HEK293 (cell line): ENCODE results near the gene ARHGAP22.

Experiments used
- CTCF ChIP-seq: fragments of 450-650 bp; formaldehyde crosslinking; IDR thresholded peaks from 2 replicates; pipeline ENCODE4 v1.5.1; 2016; ENCODE audit warnings: missing biosample characterization, missing genetic modification characterization
- GLI2 ChIP-seq: fragments of 450-650 bp; formaldehyde crosslinking; IDR thresholded peaks from 2 replicates; pipeline ENCODE4; 2017; ENCODE audit warnings: missing biosample characterization, missing genetic modification characterization, low read depth, borderline replicate concordance
- MYNN ChIP-seq: fragments of 450-650 bp; formaldehyde crosslinking; IDR thresholded peaks from 2 replicates; pipeline ENCODE4 v1.5.1; 2016; ENCODE audit warnings: missing biosample characterization, missing genetic modification characterization, borderline replicate concordance
- SALL2 ChIP-seq: fragments of 450-650 bp; formaldehyde crosslinking; IDR thresholded peaks from 2 replicates; pipeline ENCODE4 v1.5.0; 2017; ENCODE audit warnings: missing biosample characterization, mild to moderate bottlenecking, missing genetic modification characterization, borderline replicate concordance
- ZBTB26 ChIP-seq: fragments of 450-650 bp; formaldehyde crosslinking; optimal IDR thresholded peaks from 2 replicates; pipeline ENCODE3; 2016; ENCODE audit warnings: missing biosample characterization, mild to moderate bottlenecking, missing genetic modification characterization
- ZNF239 ChIP-seq: fragments of 450-650 bp; formaldehyde crosslinking; IDR thresholded peaks from 2 replicates; pipeline ENCODE4 v1.5.1; 2016; ENCODE audit warnings: missing biosample characterization, missing genetic modification characterization
- ZNF24 ChIP-seq: fragments of 450-650 bp; formaldehyde crosslinking; IDR thresholded peaks from 2 replicates; pipeline ENCODE4 v1.5.1; 2016; ENCODE audit warnings: missing biosample characterization, missing genetic modification characterization
- ZNF449 ChIP-seq: fragments of 450-650 bp; formaldehyde crosslinking; IDR thresholded peaks from 2 replicates; pipeline ENCODE4 v1.5.1; 2017; ENCODE audit warnings: missing biosample characterization, mild to moderate bottlenecking, missing genetic modification characterization, moderate library complexity
- ZNF530 ChIP-seq: fragments of 450-650 bp; formaldehyde crosslinking; IDR thresholded peaks from 2 replicates; pipeline ENCODE4 v1.5.1; 2016; ENCODE audit warnings: low read depth, missing biosample characterization, missing genetic modification characterization
- ZNF585B ChIP-seq: fragments of 450-650 bp; formaldehyde crosslinking; IDR thresholded peaks from 2 replicates; pipeline ENCODE4 v1.5.1; 2016; ENCODE audit warnings: missing biosample characterization, missing genetic modification characterization
- ZNF658 ChIP-seq: fragments of 450-650 bp; formaldehyde crosslinking; IDR thresholded peaks from 2 replicates; pipeline ENCODE4; 2016; ENCODE audit warnings: missing biosample characterization, missing genetic modification characterization
- ZNF677 ChIP-seq: fragments of 450-650 bp; IDR thresholded peaks from 2 replicates; pipeline ENCODE4 v1.5.0; 2018; ENCODE audit warnings: missing biosample characterization, mild to moderate bottlenecking, missing genetic modification characterization, moderate library complexity

GRCh38 chr10:48598936-48599829, 5.7 kb downstream of the ARHGAP22 start:
- no peak for TF ChIP-seq ZNF239 (tag by site-specific recombination)
- TF ChIP-seq ZNF530 (tag by site-specific recombination), result no peak
- TF ChIP-seq MYNN (tag by site-specific recombination), result no peak
- TF ChIP-seq ZNF677 (tag by site-specific recombination), result no peak
- TF ChIP-seq ZNF585B (tag by site-specific recombination), result no peak
- TF ChIP-seq GLI2 (tag by site-specific recombination), result no peak
- TF ChIP-seq ZNF658 (tag by site-specific recombination), result no peak
- no peak for TF ChIP-seq CTCF (tag by site-specific recombination)
- no peak for TF ChIP-seq ZNF24 (tag by site-specific recombination)
- no peak for TF ChIP-seq ZBTB26 (tag by site-specific recombination)
- no peak for TF ChIP-seq SALL2 (tag by site-specific recombination)
- no peak for TF ChIP-seq ZNF449 (tag by site-specific recombination)
